ENCODE results near the gene TTC9B.

The TTC9B gene

DNA sequence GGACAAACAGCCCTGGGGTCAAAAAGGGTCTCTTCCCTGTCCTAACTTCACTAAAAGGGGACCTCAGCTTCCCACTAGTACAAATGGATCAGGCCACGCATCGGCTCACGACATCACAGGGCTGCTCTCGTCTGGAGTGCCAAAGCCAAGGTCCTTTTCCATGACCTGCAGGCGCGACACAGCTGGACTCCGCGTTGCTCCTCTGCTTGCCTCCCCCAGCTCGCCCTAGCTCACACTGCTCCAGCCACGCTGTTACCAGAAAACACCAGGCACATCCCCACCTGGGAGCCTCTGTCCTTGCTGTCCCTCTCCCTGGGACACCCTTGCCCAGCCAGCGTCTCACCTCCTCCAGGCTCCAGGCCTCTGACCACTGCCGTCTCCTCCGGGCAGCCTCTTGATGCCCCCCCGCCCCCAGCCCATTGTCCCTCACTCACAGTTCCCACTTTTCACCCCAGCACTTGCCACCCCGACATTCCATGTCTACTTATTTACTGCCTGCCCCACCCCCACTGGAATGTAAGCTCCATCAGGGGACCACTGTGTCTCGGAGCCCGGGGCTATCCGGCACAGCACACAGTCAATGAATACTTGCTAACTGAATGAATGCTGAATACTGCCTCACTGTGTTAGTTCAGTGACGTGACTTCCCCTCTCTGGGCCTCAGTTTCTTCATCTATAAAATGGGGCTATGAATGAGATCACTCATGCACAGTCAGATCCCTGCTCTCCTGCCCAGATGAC, 46.3 kb upstream of the TTC9B start:
- TF ChIP-seq ZFX (IDR thresholded peaks at IDR 0.05) (no peak), CTCF (conservative IDR thresholded peaks at IDR 0.05) (no peak)

GRCh38 chr19:40263440-40264313, 45.5 kb upstream of the TTC9B start:
- TF ChIP-seq ZFX (IDR thresholded peaks at IDR 0.05) = no peak
- TF ChIP-seq CTCF (conservative IDR thresholded peaks at IDR 0.05) = no peak
- no peak overlapping the region for H3K27ac ChIP-seq

More for the DNA sequence above, 46.3 kb upstream of the TTC9B start:
- H3K27ac ChIP-seq = no peak overlapping the region

- TF ChIP-seq CTCF (conservative IDR thresholded peaks at IDR 0.05) (no peak), ZFX (IDR thresholded peaks at IDR 0.05) (no peak)
- H3K27ac ChIP-seq = no peak overlapping the region
Measured at GRCh38 chr19:40262422-40262821, 44.2 kb upstream of the TTC9B start.

DNA sequence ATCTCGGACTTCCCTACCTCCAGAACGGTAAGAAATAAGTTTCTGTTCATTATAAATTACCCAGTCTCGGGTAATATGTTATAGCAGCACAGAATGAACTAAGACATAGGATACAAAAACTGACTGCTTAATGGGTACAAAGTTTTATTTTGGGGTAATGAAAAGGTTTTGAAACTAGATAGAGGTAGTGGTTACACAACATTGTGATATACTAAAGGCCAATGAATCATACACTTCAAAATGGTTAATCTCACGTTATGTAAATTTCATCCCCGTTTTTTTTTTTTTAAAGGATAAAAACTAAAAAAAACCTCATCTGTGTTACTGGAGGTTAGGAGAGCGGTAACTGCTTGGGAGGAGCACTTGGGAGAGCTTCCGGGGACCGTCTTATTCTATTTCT, 43.4 kb upstream of the TTC9B start:
- TF ChIP-seq ZFX (IDR thresholded peaks at IDR 0.05) = no peak
- no peak for TF ChIP-seq CTCF (conservative IDR thresholded peaks at IDR 0.05)
- H3K27ac ChIP-seq = no peak overlapping the region

DNA sequence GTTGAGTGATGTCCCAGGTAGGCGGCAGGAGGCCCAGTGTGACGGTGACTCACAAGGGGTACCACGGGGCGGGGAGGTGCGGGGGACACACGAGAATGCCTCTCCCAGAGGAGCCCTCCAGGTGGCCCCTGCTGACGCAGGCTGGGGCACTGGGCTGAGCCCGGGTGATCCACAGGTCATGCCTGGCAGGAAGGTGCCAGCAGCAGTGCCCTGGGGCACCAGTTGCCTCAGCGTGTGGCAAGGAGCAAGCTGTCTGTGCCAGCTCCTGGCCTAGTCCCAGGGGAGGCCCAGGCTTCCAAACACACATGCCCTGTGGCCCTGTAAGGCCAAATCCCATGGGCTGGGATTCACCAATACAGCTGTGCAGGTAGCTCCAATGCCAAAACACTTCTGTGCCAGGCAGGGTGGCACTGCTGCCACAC, 38.9 kb upstream of the TTC9B start:
- peak overlapping the region; percentile 43 for H3K27ac ChIP-seq
- TF ChIP-seq ZFX (IDR thresholded peaks at IDR 0.05) (no peak; the same call in 1 of the 2 replicates), CTCF (conservative IDR thresholded peaks at IDR 0.05) (no peak)

DNA sequence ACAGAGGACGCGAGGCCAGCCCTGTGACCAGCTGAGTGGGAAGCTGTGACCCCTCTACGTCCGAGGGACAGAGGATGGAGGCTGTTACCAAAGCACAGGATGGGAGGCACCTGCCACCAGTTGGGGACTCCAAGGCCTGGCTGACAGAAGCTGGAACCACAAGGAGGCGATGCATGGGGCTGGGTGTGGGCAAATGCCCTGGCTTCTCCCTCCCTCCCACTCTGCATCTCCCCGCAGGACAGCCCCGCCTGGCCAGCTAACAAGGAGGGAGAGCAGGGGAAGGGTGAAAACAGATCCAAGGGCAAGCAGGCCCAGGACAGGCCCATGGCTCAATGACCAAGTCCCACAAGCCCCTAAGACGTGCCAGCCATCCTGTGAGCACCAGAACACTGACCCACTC, 38.3 kb upstream of the TTC9B start:
- H3K27ac ChIP-seq = peak overlapping the region; percentile 43
- TF ChIP-seq CTCF (conservative IDR thresholded peaks at IDR 0.05) = no peak
- TF ChIP-seq ZFX (IDR thresholded peaks at IDR 0.05) = no peak

DNA sequence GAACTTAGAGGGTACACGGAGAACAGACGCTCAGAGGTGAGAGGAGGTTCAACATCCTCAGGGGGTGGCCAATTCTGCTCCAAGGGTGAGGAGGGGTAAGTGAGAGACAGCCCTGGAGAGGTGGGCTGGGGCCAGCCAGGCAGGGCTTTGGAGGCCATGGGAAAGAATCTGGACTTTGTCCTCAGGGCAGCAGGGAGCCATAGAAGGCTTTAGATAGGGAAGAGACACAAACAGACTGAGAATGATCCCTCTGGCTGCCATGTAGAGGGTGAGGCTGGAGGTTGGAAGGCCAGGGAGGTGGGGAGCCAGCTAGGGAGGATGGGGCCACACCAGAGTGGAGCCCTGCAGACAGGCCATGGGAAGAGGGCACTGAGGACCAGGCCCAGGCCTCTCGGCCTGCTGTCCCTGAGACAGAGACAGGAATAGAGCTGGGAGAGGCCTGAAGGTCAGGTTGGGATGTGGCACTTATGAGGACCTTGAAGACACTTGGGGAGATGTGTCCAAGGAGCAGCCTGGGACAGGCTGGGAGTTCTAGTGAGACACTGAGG, 37.5 kb upstream of the TTC9B start:
- TF ChIP-seq CTCF (conservative IDR thresholded peaks at IDR 0.05) = no peak
- TF ChIP-seq ZFX (IDR thresholded peaks at IDR 0.05) = no peak
- H3K27ac ChIP-seq = no peak overlapping the region; the same call in 1 of the 2 replicates
